Endothelial cell of umbilical vein (primary cell): ENCODE measurements around the gene YIPF1. TPM values are rescaled to one million over a fixed set of nuclear protein-coding genes. Genes with fewer than 3 reads are reported as not detected.

Experiments
- BruUV-seq: library from RNA; stranded (reverse); fragments of 400-500 nt; replicated peaks from 2 replicates; lab custom pipeline; 2021; lab: Mats Ljungman, UMichigan
- CTCF ChIA-PET: fragments of 300-600, 350-600 bp; sonication (Branson Sonifier 250); formaldehyde crosslinking; loops from one replicate; lab custom pipeline; 2021; ENCODE audit warnings: antibody characterized with exemption, inconsistent platforms; lab: Charles Lee
- POLR2A ChIA-PET: fragments of 300-600, 350-600 bp; sonication (Branson Sonifier 250); formaldehyde crosslinking; loops from one replicate; lab custom pipeline; 2021; ENCODE audit warnings: antibody characterized with exemption, inconsistent platforms; lab: Charles Lee
- DNase-seq: peaks from one replicate; pipeline ENCODE4 v3.0.0-alpha.2; 2011; ENCODE audit warnings: low read depth, low spot score
- FAIRE-seq: peaks from 2 replicates; lab custom pipeline; 2011; peaks lifted over from hg19 to GRCh38; lab: Jason Lieb, UNC
- H2AFZ ChIP-seq: 2 replicates; pipeline ENCODE4 v1.6.0; 2012; ENCODE audit warnings: low read depth, low read length, control low read depth, inconsistent platforms
- H3K27ac ChIP-seq: 2 replicates; pipeline ENCODE4 v1.5.1; 2011; ENCODE audit warnings: low read depth, mild to moderate bottlenecking, control low read depth, low read length, moderate library complexity; ENCODE audit not compliant: insufficient read depth
- H3K27me3 ChIP-seq, 2 experiments: 2 replicates each; pipeline versions ENCODE4 v1.6.0 to v1.6.1; 2011; ENCODE audit warnings: low read length in 2 of 2, mixed read lengths in 1 of 2; ENCODE audit not compliant: control insufficient read depth in 2 of 2, insufficient read depth in 2 of 2
- H3K36me3 ChIP-seq, 2 experiments: 2 replicates in 1 of 2; 3 replicates in 1 of 2; pipeline ENCODE4 v1.5.1; 2011; ENCODE audit warnings: low read length in 2 of 2, mild to moderate bottlenecking in 1 of 2, moderate library complexity in 1 of 2; ENCODE audit not compliant: control insufficient read depth in 2 of 2, insufficient read depth in 2 of 2; ENCODE audit errors: extremely low read depth in 1 of 2
- H3K4me1 ChIP-seq: 3 replicates; pipeline ENCODE4 v1.5.1; 2011; ENCODE audit warnings: mild to moderate bottlenecking, low read length; ENCODE audit not compliant: control insufficient read depth, insufficient read depth; ENCODE audit errors: extremely low read depth
- H3K4me2 ChIP-seq: 2 replicates; pipeline ENCODE4 v1.6.1; 2011; ENCODE audit warnings: low read length, control low read depth, mixed read lengths; ENCODE audit not compliant: insufficient read depth
- H3K4me3 ChIP-seq, 3 experiments: fragments of 200-600 bp in 1 of 3; sonication (generic), shearing (Covaris generic) in 1 of 3; replicated peaks in 1 of 3; 2 replicates each; pipeline ENCODE4 v1.5.1; 2011 to 2016; ENCODE audit warnings: control low read depth in 3 of 3, low read length in 3 of 3, mild to moderate bottlenecking in 2 of 3, inconsistent platforms in 1 of 3, low read depth in 1 of 3, moderate library complexity in 1 of 3; ENCODE audit not compliant: insufficient read depth in 1 of 3
- H3K79me2 ChIP-seq: 2 replicates; pipeline ENCODE4 v1.6.0; 2012; ENCODE audit warnings: low read length, inconsistent platforms; ENCODE audit not compliant: control insufficient read depth, insufficient read depth
- H3K9ac ChIP-seq: replicated peaks from 2 replicates; pipeline ENCODE3; 2011; ENCODE audit warnings: low read length, control low read depth; ENCODE audit not compliant: insufficient read depth; ENCODE audit errors: extremely low read depth
- H3K9me1 ChIP-seq: replicated peaks from 3 replicates; pipeline ENCODE4 v1.6.0; 2011; ENCODE audit warnings: mild to moderate bottlenecking, low read length; ENCODE audit not compliant: control insufficient read depth, insufficient read depth; ENCODE audit errors: extremely low read depth
- H3K9me3 ChIP-seq: replicated peaks from 2 replicates; pipeline ENCODE4 v1.5.1; 2012; ENCODE audit warnings: low read length, inconsistent platforms; ENCODE audit not compliant: control insufficient read depth, insufficient read depth
- H4K20me1 ChIP-seq: replicated peaks from 2 replicates; pipeline ENCODE3; 2011; ENCODE audit warnings: mild to moderate bottlenecking, low read length; ENCODE audit not compliant: control insufficient read depth, insufficient read depth; ENCODE audit errors: extremely low read depth
- EZH2 ChIP-seq: IDR thresholded peaks from 2 replicates; pipeline ENCODE4 v1.6.1; 2012; ENCODE audit warnings: borderline replicate concordance, low read depth, mild to moderate bottlenecking, moderate library complexity, low read length, inconsistent platforms; ENCODE audit not compliant: severe bottlenecking
- FOS ChIP-seq: IDR thresholded peaks from 2 replicates; pipeline ENCODE4 v1.6.1; 2011; ENCODE audit warnings: mild to moderate bottlenecking, low read length, moderate library complexity, borderline replicate concordance; ENCODE audit not compliant: insufficient read depth
- GATA2 ChIP-seq: IDR thresholded peaks from 2 replicates; pipeline ENCODE4 v1.7.0; 2011; ENCODE audit warnings: low read depth, mild to moderate bottlenecking, moderate library complexity, mixed read lengths, low read length; ENCODE audit not compliant: insufficient read length, insufficient read depth
- MYC ChIP-seq: IDR thresholded peaks from one replicate; pipeline ENCODE4 v1.6.1; 2011; ENCODE audit warnings: mild to moderate bottlenecking, low read depth, low read length
- POLR2A ChIP-seq: IDR thresholded peaks from 2 replicates; pipeline ENCODE4 v1.6.1; 2012; ENCODE audit warnings: low read depth, mild to moderate bottlenecking, control low read depth, low read length
- POLR2AphosphoS5 ChIP-seq: IDR thresholded peaks from 2 replicates; pipeline ENCODE4 v1.6.1; 2012; ENCODE audit warnings: low read depth, mild to moderate bottlenecking, control low read depth, low read length, moderate library complexity; ENCODE audit not compliant: insufficient read depth
- dilution Hi-C: fragments of 300-500 bp; cut with MboI; formaldehyde crosslinking; loops from one replicate; pipeline ENCODE4 v1.15.0; 2019; ENCODE audit warnings: low sequenced_read_pairs; ENCODE audit not compliant: extremely low pct_ligation_motif_present
- intact Hi-C: fragments of 100-400 bp; cut with micrococcal nuclease; formaldehyde crosslinking; loops from one replicate; pipeline ENCODE4 v1.10.0; 2022
- polyA plus RNA-seq, 4 experiments: library from polyadenylated mRNA; depleted of rRNA in 3 of 4; stranded (reverse) in 3 of 4; unstranded in 1 of 4; fragments of >200 nt; gene quantifications; 2 replicates each; pipeline versions ENCODE4 v1.2.1 to v1.2.3, GENCODE V29; 2011 to 2012; ENCODE audit warnings: missing spikeins in 1 of 4
- total RNA-seq: library from RNA; stranded (reverse); gene quantifications from 2 replicates; pipeline ENCODE4 v1.2.3, GENCODE V29; 2021
- TF ChIP-seq, protein P1 (sequence below): IDR thresholded peaks from 2 replicates; pipeline ENCODE4 v1.6.1; 2011; ENCODE audit not compliant: insufficient read depth, insufficient read length
- TF ChIP-seq, protein P2 (sequence below), 2 donors: IDR thresholded peaks; 1 replicate in 1 of 2; 2 replicates in 1 of 2; pipeline ENCODE4 v1.5.1; 2011; ENCODE audit warnings: low read length in 2 of 2, mild to moderate bottlenecking in 2 of 2, moderate library complexity in 2 of 2, control low read depth in 1 of 2, inconsistent platforms in 1 of 2, low read depth in 1 of 2; ENCODE audit not compliant: insufficient read depth in 1 of 2; ENCODE audit errors: extremely low read depth in 1 of 2

The YIPF1 gene
- total and polyA plus RNA-seq, 2 donors (not counting 3 experiments of a cell fraction or from before 2014, with no cell fraction given) = 14.8 to 26.2 TPM

DNA sequence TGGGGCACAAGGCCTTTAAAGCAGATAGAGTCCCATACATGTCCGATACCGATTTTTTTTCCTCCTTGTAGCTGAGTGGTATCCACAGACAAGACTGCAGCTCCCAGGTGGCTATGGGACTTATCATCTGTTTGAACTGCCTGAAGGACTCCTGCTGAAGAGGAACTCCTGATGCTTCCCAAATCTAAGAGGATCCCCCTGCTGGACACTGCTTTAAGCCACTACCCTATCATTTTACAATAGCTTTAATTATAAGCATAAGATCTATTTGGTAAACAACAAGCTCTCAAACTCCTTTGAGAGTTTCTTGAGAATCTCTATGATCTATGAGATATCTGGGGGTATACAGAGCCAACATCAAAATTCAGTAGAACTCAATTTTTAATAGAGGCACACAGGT, 63.2 kb downstream of the YIPF1 start:
- POLR2A ChIA-PET = no interaction called here
- Histone ChIP-seq H3K79me2 (peaks cover 5% of the 10 kb centered on the region), H4K20me1 (no peaks in the 10 kb centered on the region), H3K9me3 (no peaks in the 10 kb centered on the region), H3K9me1 (no peaks in the 10 kb centered on the region), H3K36me3 (peaks cover 0 to 2% of the 10 kb centered on the region in 2 experiments), H3K4me3 (no peak overlapping the region), H3K27ac (no peak overlapping the region), H3K4me1 (no peaks in the 10 kb centered on the region), H3K4me2 (no peak overlapping the region), H2AFZ (no peak overlapping the region), H3K9ac (no peak overlapping the region), H3K27me3 (no peaks in the 10 kb centered on the region)
- TF ChIP-seq GATA2 = no peak
- TF ChIP-seq POLR2AphosphoS5 = no peak
- no peak for TF ChIP-seq FOS
- TF ChIP-seq, protein P1, sequence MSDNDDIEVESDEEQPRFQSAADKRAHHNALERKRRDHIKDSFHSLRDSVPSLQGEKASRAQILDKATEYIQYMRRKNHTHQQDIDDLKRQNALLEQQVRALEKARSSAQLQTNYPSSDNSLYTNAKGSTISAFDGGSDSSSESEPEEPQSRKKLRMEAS = no peak
- no peak for TF ChIP-seq POLR2A
- no peak for TF ChIP-seq EZH2
- TF ChIP-seq, protein P2, sequence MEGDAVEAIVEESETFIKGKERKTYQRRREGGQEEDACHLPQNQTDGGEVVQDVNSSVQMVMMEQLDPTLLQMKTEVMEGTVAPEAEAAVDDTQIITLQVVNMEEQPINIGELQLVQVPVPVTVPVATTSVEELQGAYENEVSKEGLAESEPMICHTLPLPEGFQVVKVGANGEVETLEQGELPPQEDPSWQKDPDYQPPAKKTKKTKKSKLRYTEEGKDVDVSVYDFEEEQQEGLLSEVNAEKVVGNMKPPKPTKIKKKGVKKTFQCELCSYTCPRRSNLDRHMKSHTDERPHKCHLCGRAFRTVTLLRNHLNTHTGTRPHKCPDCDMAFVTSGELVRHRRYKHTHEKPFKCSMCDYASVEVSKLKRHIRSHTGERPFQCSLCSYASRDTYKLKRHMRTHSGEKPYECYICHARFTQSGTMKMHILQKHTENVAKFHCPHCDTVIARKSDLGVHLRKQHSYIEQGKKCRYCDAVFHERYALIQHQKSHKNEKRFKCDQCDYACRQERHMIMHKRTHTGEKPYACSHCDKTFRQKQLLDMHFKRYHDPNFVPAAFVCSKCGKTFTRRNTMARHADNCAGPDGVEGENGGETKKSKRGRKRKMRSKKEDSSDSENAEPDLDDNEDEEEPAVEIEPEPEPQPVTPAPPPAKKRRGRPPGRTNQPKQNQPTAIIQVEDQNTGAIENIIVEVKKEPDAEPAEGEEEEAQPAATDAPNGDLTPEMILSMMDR (IDR thresholded peaks at IDR 0.05; ENCODE audit: extremely low read depth in 1 of 2, insufficient read depth in 1 of 2, low read depth in 1 of 2, low read length in 2 of 2) = peak in 1 of 2 donors; percentile 16
- TF ChIP-seq MYC = no peak
- no TSS peak for BruUV-seq
- FAIRE-seq (no peak), DNase-seq (no peak)
- dilution Hi-C loops (no loop called here), intact Hi-C loops (no loop called here)
- CTCF ChIA-PET = interaction anchor here (1.1 to 2.5 kb wide), 7 partner anchors 9 to 964 kb away, joined by 3 to 12 read pairs (median 5); no protein-coding TSS in a partner anchor
